GM13976 (cell line): ENCODE data around the gene MYZAP.

Experiments
- DNase-seq: peaks from one replicate; pipeline ENCODE4 v3.0.0; 2012; ENCODE audit warnings: low spot score
- CTCF ChIP-seq: IDR thresholded peaks from 2 replicates; pipeline ENCODE4 v1.5.1; 2012; ENCODE audit warnings: borderline replicate concordance, mild to moderate bottlenecking; ENCODE audit not compliant: insufficient read depth; ENCODE audit errors: extremely low read depth, missing control alignments, control extremely low read depth
- in situ Hi-C: fragments of 300-500 bp; cut with MboI; formaldehyde crosslinking; loops from one replicate; pipeline ENCODE4 v1.12.0; 2022; ENCODE audit warnings: low sequenced_read_pairs, mixed read lengths, inconsistent platforms; ENCODE audit not compliant: unreplicated experiment

MYZAP gene

GRCh38 chr15:57591822-57592367 is at the start of gene MYZAP:
Gene MYZAP (plus strand): TSS chr15:57591904. CDS start chr15:57592035, 131 bp downstream.
- TF ChIP-seq CTCF = no peak
- peak; percentile 61 for DNase-seq
- in situ Hi-C loops = no loop called here

DNA sequence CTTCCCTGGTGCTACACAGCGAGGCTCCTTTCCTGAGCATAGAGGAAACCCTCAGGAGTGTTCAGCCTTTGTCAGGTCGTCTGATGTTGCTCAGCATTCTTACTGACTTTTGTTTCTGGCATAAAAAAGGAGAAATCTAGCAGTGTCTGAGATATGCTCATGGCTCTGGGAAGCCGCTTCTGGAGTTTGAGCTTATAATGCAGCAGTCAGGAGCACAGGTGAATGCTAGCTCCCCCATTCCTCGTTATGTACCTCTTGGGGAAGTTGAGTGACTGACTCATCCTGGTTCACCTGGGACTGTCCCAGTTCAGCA is 49.2 kb upstream of the MYZAP start:
- in situ Hi-C loops = loop anchor here (25.0 kb wide), 1 partner anchor 1055 kb away; no protein-coding TSS in a partner anchor
- no peak for TF ChIP-seq CTCF
- DNase-seq = no peak

DNA sequence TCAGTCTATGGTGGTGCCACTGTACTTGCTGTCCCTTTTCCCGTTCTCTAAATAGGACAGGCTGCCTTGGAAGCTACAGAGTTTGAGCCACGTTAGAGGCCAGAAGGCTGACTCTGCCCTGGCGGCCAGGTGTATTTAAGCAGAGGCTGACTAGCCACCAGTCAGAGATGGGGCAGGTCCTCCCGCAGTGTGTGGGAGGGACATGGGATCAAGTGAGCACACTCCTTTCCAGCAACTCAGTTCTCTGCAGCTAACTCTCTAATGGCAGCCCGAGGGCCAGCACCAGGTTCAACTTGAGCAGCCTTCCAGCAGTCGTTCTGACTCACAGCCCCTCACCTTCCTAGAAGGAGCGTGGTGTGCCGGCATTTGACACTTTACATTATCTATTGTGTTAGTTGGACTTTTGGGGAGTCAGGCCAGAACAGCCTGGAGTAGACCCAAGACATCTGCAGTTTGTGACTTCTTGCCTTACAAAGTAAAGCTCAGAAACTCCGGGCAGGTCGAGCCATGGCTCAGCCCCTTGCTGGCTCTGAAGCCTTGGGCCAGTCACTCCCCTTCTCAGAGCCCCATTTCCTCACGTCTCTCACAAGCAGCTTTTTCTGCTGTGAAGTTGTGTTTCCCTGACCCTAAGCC is 46.7 kb upstream of the MYZAP start:
- DNase-seq = no peak
- no peak for TF ChIP-seq CTCF
- in situ Hi-C loops = loop anchor here (25.0 kb wide), 1 partner anchor 1058 kb away; no protein-coding TSS in a partner anchor

DNA sequence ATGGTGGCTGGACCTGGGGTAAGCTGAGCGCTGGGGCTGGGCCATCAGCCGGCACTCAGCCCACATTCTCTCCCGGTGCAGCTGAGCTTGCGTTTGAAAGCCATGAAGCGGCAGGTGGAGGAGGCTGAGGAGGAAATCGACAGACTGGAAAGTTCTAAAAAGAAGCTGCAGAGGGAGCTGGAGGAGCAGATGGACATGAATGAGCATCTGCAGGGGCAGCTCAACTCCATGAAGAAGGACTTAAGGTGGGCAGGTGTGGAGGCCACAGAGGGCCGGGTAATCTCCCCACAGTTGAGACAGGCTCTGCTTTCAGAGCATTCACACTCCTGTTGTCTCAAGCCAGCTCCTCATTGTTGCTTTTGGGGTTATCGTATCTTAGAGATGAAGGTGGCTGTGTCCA is 45.7 kb upstream of the MYZAP start:
- in situ Hi-C loops = loop anchor here (25.0 kb wide), 1 partner anchor 1059 kb away; no protein-coding TSS in a partner anchor
- no peak for TF ChIP-seq CTCF
- DNase-seq = no peak

GRCh38 chr15:57547243-57547755 is 44.4 kb upstream of the MYZAP start:
- in situ Hi-C loops = loop anchor here (25.0 kb wide), 1 partner anchor 1060 kb away; no protein-coding TSS in a partner anchor

GRCh38 chr15:57548351-57548750 is 43.4 kb upstream of the MYZAP start:
- in situ Hi-C loops = loop anchor here (25.0 kb wide), 1 partner anchor 1061 kb away; no protein-coding TSS in a partner anchor
- TF ChIP-seq CTCF = no peak
- DNase-seq = no peak

More at GRCh38 chr15:57547243-57547755, 44.4 kb upstream of the MYZAP start:
- DNase-seq = no peak
- TF ChIP-seq CTCF = no peak
